Neuron (in vitro differentiated cells): ENCODE results near the gene RAPH1.

ENCODE experiments used
- H2AFZ ChIP-seq: one replicate; pipeline ENCODE4 v1.6.1; 2013; ENCODE audit warnings: low read depth, mild to moderate bottlenecking, inconsistent platforms, low read length, moderate library complexity
- H3K27me3 ChIP-seq: one replicate; pipeline ENCODE4 v1.6.1; 2013; ENCODE audit warnings: low read length; ENCODE audit not compliant: insufficient read depth
- H3K36me3 ChIP-seq: one replicate; pipeline ENCODE4 v1.6.1; 2013; ENCODE audit warnings: low read length; ENCODE audit not compliant: insufficient read depth
- H3K4me1 ChIP-seq: one replicate; pipeline ENCODE4 v1.6.1; 2013; ENCODE audit warnings: low read length; ENCODE audit not compliant: insufficient read depth
- H3K4me3 ChIP-seq: 2 replicates; pipeline ENCODE4 v1.5.1; 2013; ENCODE audit warnings: mild to moderate bottlenecking, low read length, moderate library complexity
- H3K9me3 ChIP-seq: one replicate; pipeline ENCODE4 v1.6.1; 2013; ENCODE audit warnings: low read length

Gene RAPH1

GRCh38 chr2:203500951-203501350, 34.1 kb downstream of the RAPH1 start:
- Histone ChIP-seq H3K9me3 (peaks cover 4% of the 10 kb centered on the region), H2AFZ (no peak overlapping the region), H3K36me3 (no peaks in the 10 kb centered on the region), H3K4me1 (no peaks in the 10 kb centered on the region), H3K27me3 (no peaks in the 10 kb centered on the region), H3K4me3 (no peak overlapping the region)

GRCh38 chr2:203500297-203500696, 34.8 kb downstream of the RAPH1 start:
- H3K9me3 ChIP-seq: peaks cover 4% of the 10 kb centered on the region
- no peaks in the 10 kb centered on the region for H3K27me3 ChIP-seq
- no peak overlapping the region for H2AFZ ChIP-seq
- no peak overlapping the region for H3K4me3 ChIP-seq
- no peaks in the 10 kb centered on the region for H3K4me1 ChIP-seq
- H3K36me3 ChIP-seq: no peaks in the 10 kb centered on the region

GRCh38 chr2:203498161-203498560, 36.9 kb downstream of the RAPH1 start:
- peaks cover 3% of the 10 kb centered on the region for H3K9me3 ChIP-seq
- H2AFZ ChIP-seq: no peak overlapping the region
- peaks cover 3% of the 10 kb centered on the region for H3K36me3 ChIP-seq
- H3K4me1 ChIP-seq: no peaks in the 10 kb centered on the region
- H3K27me3 ChIP-seq: no peaks in the 10 kb centered on the region
- H3K4me3 ChIP-seq: no peak overlapping the region

- Histone ChIP-seq H2AFZ (no peak overlapping the region), H3K4me3 (no peak overlapping the region), H3K27me3 (no peaks in the 10 kb centered on the region), H3K9me3 (no peaks in the 10 kb centered on the region), H3K36me3 (peaks cover 21% of the 10 kb centered on the region), H3K4me1 (no peaks in the 10 kb centered on the region)
Measured at GRCh38 chr2:203492965-203493364, 42.1 kb downstream of the RAPH1 start.

GRCh38 chr2:203490391-203490790, 44.7 kb downstream of the RAPH1 start:
- Histone ChIP-seq H2AFZ (no peak overlapping the region), H3K36me3 (peaks cover 30% of the 10 kb centered on the region), H3K4me3 (no peak overlapping the region), H3K4me1 (no peaks in the 10 kb centered on the region), H3K9me3 (no peaks in the 10 kb centered on the region), H3K27me3 (no peaks in the 10 kb centered on the region)

GRCh38 chr2:203489531-203489930, 45.6 kb downstream of the RAPH1 start:
- H3K9me3 ChIP-seq: no peaks in the 10 kb centered on the region
- no peak overlapping the region for H3K4me3 ChIP-seq
- no peak overlapping the region for H2AFZ ChIP-seq
- peaks cover 30% of the 10 kb centered on the region for H3K36me3 ChIP-seq
- H3K4me1 ChIP-seq: no peaks in the 10 kb centered on the region
- H3K27me3 ChIP-seq: no peaks in the 10 kb centered on the region

- H2AFZ ChIP-seq: no peak overlapping the region
- H3K4me1 ChIP-seq: no peaks in the 10 kb centered on the region
- no peaks in the 10 kb centered on the region for H3K9me3 ChIP-seq
- peaks cover 26% of the 10 kb centered on the region for H3K36me3 ChIP-seq
- no peaks in the 10 kb centered on the region for H3K27me3 ChIP-seq
- H3K4me3 ChIP-seq: no peak overlapping the region
Measured at GRCh38 chr2:203484266-203485112, 50.6 kb downstream of the RAPH1 start.

GRCh38 chr2:203480623-203481022, 54.5 kb downstream of the RAPH1 start:
- Histone ChIP-seq H2AFZ (no peak overlapping the region), H3K9me3 (no peaks in the 10 kb centered on the region), H3K4me3 (no peak overlapping the region), H3K27me3 (no peaks in the 10 kb centered on the region), H3K4me1 (no peaks in the 10 kb centered on the region), H3K36me3 (peaks cover 11% of the 10 kb centered on the region)

- no peaks in the 10 kb centered on the region for H3K9me3 ChIP-seq
- H3K4me3 ChIP-seq: no peak overlapping the region
- no peaks in the 10 kb centered on the region for H3K27me3 ChIP-seq
- H3K4me1 ChIP-seq: no peaks in the 10 kb centered on the region
- H3K36me3 ChIP-seq: peaks cover 3% of the 10 kb centered on the region
- H2AFZ ChIP-seq: no peak overlapping the region
Measured at GRCh38 chr2:203476881-203477280, 58.2 kb downstream of the RAPH1 start.

GRCh38 chr2:203471323-203471722, 63.8 kb downstream of the RAPH1 start:
- Histone ChIP-seq H2AFZ (no peak overlapping the region), H3K4me3 (no peak overlapping the region), H3K27me3 (no peaks in the 10 kb centered on the region), H3K36me3 (peaks cover 1% of the 10 kb centered on the region), H3K4me1 (no peaks in the 10 kb centered on the region), H3K9me3 (no peaks in the 10 kb centered on the region)

- peaks cover 2% of the 10 kb centered on the region for H3K36me3 ChIP-seq
- H3K27me3 ChIP-seq: no peaks in the 10 kb centered on the region
- H3K4me3 ChIP-seq: no peak overlapping the region
- H2AFZ ChIP-seq: no peak overlapping the region
- no peaks in the 10 kb centered on the region for H3K4me1 ChIP-seq
- no peaks in the 10 kb centered on the region for H3K9me3 ChIP-seq
Measured at GRCh38 chr2:203470371-203470770, 64.7 kb downstream of the RAPH1 start.

- no peaks in the 10 kb centered on the region for H3K27me3 ChIP-seq
- no peak overlapping the region for H2AFZ ChIP-seq
- no peaks in the 10 kb centered on the region for H3K4me1 ChIP-seq
- no peaks in the 10 kb centered on the region for H3K9me3 ChIP-seq
- peaks cover 2% of the 10 kb centered on the region for H3K36me3 ChIP-seq
- H3K4me3 ChIP-seq: no peak overlapping the region
Measured at GRCh38 chr2:203469546-203469945, 65.6 kb downstream of the RAPH1 start.

- no peaks in the 10 kb centered on the region for H3K4me1 ChIP-seq
- no peaks in the 10 kb centered on the region for H3K27me3 ChIP-seq
- H3K36me3 ChIP-seq: peaks cover 23% of the 10 kb centered on the region
- no peaks in the 10 kb centered on the region for H3K9me3 ChIP-seq
- H2AFZ ChIP-seq: no peak overlapping the region
- H3K4me3 ChIP-seq: no peak overlapping the region
Measured at GRCh38 chr2:203463266-203463678, 71.8 kb downstream of the RAPH1 start.

GRCh38 chr2:203462308-203462707, 72.8 kb downstream of the RAPH1 start:
- Histone ChIP-seq H3K27me3 (no peaks in the 10 kb centered on the region), H2AFZ (no peak overlapping the region), H3K36me3 (peaks cover 31% of the 10 kb centered on the region), H3K4me3 (no peak overlapping the region), H3K4me1 (no peaks in the 10 kb centered on the region), H3K9me3 (no peaks in the 10 kb centered on the region)
